Measurements from ENCODE around the gene SLC17A4. TPM values are rescaled to one million over a fixed set of nuclear protein-coding genes. Genes with fewer than 3 reads are reported as not detected.

The SLC17A4 gene
- total and polyA plus RNA-seq, 7 donors = not detected

DNA sequence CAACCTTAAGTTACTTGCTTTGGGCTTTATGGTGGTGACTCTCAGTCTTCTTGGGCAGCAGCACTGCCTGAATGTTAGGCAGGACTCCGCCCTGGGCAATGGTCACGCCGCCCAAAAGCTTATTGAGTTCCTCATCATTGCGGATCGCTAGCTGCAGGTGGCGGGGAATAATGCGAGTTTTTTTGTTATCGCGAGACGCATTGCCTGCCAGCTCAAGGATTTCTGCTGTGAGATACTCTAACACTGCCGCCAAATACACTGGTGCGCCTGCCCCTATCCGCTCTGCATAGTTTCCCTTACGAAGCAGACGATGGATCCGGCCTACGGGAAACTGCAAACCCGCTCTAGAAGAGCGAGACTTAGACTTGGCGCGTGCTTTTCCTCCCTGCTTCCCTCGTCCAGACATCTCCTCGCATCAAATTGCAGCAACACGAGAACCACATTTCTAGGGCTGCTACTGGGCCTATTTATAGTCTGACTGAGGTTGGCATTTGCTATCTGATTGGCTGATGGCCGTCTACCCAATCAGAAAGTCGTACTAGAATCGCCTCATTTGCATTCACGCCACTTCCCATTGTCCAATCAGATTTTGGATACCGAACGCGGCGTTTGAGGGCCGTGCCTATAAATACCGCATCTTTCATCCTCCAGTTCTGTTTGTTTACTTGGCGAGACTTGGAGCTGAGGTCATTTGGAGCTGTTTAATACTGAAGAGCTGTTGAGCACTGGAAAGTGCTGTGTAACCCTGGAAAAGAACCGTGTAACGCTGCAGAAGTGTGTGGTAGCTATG lies 28.2 kb upstream of the SLC17A4 start:
- 92% methylated on average over 37 of the region's 37 CpGs for WGBS, 3 donors
- Histone ChIP-seq H3K27me3 (ENCODE audit: insufficient read depth in 3 of 3, low read length in 2 of 3) (peaks cover 0 to 4% (median 0%) of the 10 kb centered on the region in 3 donors), H3K4me3 (no peak overlapping the region), H3K4me1 (no peaks in the 10 kb centered on the region), H3K9me3 (no peaks in the 10 kb centered on the region), H3K27ac (no peak overlapping the region), H3K36me3 (ENCODE audit: insufficient read depth in 1 of 2, low read depth in 1 of 2) (no peaks in the 10 kb centered on the region)
- DNase-seq (no peak), ATAC-seq (no peak)
- TF ChIP-seq, protein P1, sequence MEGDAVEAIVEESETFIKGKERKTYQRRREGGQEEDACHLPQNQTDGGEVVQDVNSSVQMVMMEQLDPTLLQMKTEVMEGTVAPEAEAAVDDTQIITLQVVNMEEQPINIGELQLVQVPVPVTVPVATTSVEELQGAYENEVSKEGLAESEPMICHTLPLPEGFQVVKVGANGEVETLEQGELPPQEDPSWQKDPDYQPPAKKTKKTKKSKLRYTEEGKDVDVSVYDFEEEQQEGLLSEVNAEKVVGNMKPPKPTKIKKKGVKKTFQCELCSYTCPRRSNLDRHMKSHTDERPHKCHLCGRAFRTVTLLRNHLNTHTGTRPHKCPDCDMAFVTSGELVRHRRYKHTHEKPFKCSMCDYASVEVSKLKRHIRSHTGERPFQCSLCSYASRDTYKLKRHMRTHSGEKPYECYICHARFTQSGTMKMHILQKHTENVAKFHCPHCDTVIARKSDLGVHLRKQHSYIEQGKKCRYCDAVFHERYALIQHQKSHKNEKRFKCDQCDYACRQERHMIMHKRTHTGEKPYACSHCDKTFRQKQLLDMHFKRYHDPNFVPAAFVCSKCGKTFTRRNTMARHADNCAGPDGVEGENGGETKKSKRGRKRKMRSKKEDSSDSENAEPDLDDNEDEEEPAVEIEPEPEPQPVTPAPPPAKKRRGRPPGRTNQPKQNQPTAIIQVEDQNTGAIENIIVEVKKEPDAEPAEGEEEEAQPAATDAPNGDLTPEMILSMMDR (IDR thresholded peaks at IDR 0.05) = no peak
- intact Hi-C loops (cut with DNase I) = no loop called here

DNA sequence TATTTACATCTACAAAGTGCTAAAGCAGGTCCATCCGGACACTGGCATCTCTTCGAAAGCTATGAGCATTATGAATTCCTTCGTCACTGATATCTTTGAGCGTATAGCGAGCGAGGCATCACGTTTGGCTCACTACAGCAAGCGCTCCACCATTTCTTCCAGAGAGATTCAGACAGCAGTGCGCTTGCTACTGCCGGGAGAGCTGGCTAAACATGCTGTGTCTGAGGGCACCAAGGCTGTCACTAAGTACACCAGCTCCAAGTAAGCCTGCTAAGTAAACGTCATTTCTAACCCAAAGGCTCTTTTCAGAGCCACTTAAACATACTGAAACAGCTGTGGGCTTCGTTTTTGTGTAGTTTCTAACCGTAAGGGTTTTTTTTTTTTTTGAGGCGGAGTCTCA lies 27.5 kb upstream of the SLC17A4 start:
- 77 to 83% (median 81%) methylated on average over 14 of the region's 14 CpGs for WGBS, 3 donors

DNA sequence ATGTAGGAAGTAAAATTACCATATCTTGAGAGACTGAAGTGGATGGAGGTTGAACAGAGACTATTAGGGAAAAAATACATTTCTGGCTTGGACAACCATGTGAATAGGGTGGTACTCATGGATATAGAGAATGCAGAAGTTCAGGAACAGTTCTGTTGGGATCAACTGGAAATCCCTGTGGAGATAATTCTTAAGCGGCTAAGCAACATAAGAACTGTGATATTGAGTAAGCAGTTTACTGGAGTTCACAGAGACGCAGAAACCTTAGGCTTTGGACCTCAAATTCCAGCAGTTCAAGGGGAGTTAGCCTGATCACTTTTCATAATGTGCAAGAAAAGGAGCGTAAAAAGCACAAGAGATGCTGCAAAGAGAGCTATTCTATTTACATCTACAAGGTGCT lies 23.6 kb upstream of the SLC17A4 start:
- Histone ChIP-seq H3K36me3 (ENCODE audit: insufficient read depth in 1 of 2, low read depth in 1 of 2) (no peaks in the 10 kb centered on the region), H3K4me3 (no peak overlapping the region), H3K27me3 (ENCODE audit: insufficient read depth in 3 of 3, low read length in 2 of 3) (peaks cover 0 to 15% (median 2%) of the 10 kb centered on the region in 3 donors), H3K9me3 (no peaks in the 10 kb centered on the region), H3K4me1 (no peaks in the 10 kb centered on the region), H3K27ac (no peak overlapping the region)
- 36 to 56% (median 49%) methylated on average over 3 of the region's 3 CpGs for WGBS, 3 donors
- intact Hi-C loops (cut with DNase I) = no loop called here
- ATAC-seq = no peak
- DNase-seq = no peak
- TF ChIP-seq, protein P1 (IDR thresholded peaks at IDR 0.05) = no peak

More for the DNA sequence above, 27.5 kb upstream of the SLC17A4 start:
- no peaks in the 10 kb centered on the region for H3K9me3 ChIP-seq
- no peak overlapping the region for H3K4me3 ChIP-seq
- H3K27ac ChIP-seq = no peak overlapping the region
- DNase-seq (no peak), ATAC-seq (no peak)
- TF ChIP-seq, protein P1 (IDR thresholded peaks at IDR 0.05) = no peak
- H3K4me1 ChIP-seq = no peaks in the 10 kb centered on the region
- no peaks in the 10 kb centered on the region for H3K36me3 ChIP-seq (ENCODE audit: insufficient read depth in 1 of 2, low read depth in 1 of 2)
- peaks cover 0 to 4% (median 0%) of the 10 kb centered on the region in 3 donors for H3K27me3 ChIP-seq (ENCODE audit: insufficient read depth in 3 of 3, low read length in 2 of 3)
- intact Hi-C loops (cut with DNase I) = no loop called here

DNA sequence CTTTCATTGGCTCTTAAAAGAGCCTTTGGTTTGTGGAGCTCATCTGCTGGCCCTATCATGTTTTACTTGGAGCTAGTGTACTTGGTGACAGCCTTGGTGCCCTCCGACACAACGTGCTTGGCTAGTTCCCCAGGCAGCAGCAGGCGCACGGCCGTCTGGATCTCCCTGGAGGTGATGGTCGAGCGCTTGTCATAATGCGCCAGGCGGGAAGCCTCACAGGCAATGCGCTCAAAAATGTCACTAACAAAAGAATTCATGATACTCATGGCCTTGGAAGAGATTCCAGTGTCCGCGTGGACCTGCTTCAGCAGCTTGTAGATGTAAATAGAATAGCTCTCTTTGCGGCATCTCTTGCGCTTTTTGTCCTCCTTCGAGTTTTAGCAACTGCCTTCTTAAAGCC lies 22.8 kb upstream of the SLC17A4 start:
- WGBS, 3 donors = 90 to 93% (median 92%) methylated on average over 15 of the region's 15 CpGs
- Histone ChIP-seq H3K9me3 (no peaks in the 10 kb centered on the region), H3K27me3 (ENCODE audit: insufficient read depth in 3 of 3, low read length in 2 of 3) (peaks cover 0 to 15% (median 2%) of the 10 kb centered on the region in 3 donors), H3K36me3 (ENCODE audit: insufficient read depth in 1 of 2, low read depth in 1 of 2) (no peaks in the 10 kb centered on the region), H3K27ac (no peak overlapping the region), H3K4me3 (no peak overlapping the region), H3K4me1 (no peaks in the 10 kb centered on the region)
- TF ChIP-seq, protein P1 (IDR thresholded peaks at IDR 0.05) = no peak
- no peak for ATAC-seq
- intact Hi-C loops (cut with DNase I) = no loop called here
- DNase-seq = no peak
